GM18507 (cell line): ENCODE results near the gene BSN.
A peak's percentile ranks its signal among the peaks of the same experiment; 100 is the strongest.

Experiments
- DNase-seq: peaks from one replicate; pipeline ENCODE4 v3.0.0; 2011; ENCODE audit warnings: low read depth; ENCODE audit not compliant: insufficient read length; ENCODE audit errors: extremely low spot score
- FAIRE-seq: peaks from 2 replicates; lab custom pipeline; 2011; peaks lifted over from hg19 to GRCh38; lab: Jason Lieb, UNC

Gene BSN

DNA sequence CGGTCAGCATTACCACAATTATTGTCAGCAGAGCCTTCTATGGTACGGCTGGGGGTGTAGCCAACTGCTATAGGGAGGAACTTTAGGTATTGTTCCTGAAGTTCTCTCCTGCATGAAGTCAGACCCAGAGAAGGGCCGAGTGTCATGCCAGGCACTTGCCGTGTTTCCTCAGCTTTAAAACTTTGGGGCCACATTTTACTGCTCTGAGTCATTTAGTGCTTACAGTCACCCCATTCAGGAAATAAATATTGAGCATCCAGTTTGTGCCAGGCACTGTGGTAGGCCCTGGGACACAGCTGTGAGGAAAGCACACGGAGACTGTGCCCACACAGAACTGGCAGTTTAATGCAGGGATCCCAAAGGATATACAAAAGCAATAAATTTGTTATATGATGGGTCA, 65.4 kb downstream of the BSN start:
- DNase-seq (no peak), FAIRE-seq (no peak)

GRCh38 chr3:49620728-49621127, 66.5 kb downstream of the BSN start:
- FAIRE-seq (no peak), DNase-seq (no peak)

DNA sequence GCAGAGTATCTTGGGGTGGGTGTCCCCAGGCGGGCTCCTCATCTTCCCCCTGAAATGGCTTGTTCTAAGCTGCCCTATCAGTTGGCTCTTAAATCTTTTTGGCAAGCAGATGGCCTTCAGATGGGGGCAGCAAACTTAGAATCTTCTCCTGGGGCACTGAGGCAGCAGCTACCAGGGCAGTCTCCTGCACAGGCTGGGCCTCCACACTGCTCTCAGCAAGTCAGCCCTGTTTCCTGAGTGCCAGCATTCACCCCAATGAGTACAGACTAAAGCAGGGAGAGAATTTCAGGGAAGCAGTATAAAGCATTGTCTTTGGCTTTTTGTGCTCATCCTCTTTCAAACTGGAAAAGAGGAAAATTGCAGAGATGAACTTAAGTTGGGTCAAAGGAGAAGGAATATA, 68.8 kb downstream of the BSN start:
- no peak for FAIRE-seq

DNA sequence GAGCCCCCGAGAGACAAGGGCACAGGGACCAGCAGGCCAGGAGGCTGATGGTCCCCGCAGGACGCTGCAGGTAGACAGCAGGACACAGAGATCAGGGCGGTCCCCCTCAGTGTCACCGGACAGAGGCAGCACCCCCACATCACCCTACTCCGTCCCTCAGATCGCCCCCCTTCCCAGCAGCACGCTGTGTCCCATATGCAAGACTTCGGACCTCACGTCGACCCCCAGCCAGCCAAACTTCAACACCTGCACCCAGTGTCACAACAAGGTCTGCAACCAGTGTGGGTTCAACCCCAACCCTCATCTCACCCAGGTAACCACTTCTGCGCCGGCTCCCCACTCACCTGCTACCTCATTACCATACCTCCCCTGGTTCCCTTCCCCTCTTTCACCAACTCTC, 70.8 kb downstream of the BSN start:
- no peak for FAIRE-seq
- no peak for DNase-seq

More for the DNA sequence above, 68.8 kb downstream of the BSN start:
- DNase-seq = no peak

DNA sequence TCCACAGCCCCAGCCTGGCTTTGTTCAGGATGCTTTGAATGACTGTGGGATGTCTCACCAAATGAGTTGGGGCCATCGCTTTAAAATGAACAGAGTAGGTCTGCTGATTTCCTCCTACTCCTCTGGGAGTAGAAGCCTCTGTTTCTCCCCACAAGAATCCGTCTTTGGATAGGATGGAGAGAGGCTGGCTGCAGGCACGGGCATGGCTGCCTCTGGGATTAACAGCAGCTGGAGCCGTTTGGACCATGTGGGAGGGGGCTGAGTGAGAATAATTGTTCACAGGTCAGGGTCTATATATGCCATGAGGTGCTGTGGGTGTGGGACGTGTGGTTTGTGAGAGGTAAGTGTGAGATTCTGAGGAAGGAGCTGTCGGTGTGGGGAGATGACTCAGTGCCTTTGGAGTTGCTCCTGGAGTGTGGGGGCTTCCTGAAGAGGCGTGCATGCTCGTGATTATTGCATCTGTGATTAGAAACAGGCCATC, 71.9 kb downstream of the BSN start:
- DNase-seq (no peak), FAIRE-seq (no peak)

DNA sequence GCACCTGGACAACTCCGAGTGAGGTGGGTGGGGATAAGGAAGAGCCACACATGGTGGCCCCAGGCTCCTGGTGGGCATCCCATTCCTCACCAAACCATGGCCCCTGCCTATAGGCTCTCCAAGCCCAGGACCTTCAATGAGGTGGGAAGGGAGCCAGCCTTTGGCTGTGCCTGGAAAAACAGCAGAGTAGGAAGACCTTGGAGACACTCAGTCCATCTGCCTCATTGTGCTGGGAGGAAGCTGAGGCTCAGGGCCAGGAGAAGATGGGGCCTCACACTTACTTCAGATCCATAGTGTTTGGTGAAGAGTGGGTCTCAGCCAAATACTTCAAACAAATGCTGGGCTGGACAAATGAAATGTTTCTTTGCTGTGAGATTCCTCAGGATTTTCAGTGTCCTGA, 72.5 kb downstream of the BSN start:
- FAIRE-seq (no peak), DNase-seq (no peak)

DNA sequence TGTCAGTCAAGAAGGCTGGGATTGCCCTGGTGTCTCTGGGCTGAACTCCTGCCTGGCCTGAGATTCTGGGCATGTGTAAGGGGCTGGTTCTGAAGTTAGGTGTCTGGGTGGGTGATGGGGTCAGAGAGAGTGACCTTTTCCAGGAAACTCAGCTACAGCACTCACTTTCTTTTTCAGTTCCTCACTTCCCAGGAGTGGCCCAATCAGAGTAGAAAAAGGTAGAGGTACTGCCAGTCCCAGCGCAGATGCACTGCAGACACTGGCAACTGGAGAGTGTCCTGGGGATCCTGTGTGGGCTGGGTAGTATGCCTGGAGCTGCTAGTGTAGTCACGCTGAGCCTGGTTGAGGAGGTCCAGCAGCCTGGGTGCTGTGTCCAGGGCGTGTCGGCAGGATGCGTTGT, 73.4 kb downstream of the BSN start:
- FAIRE-seq = no peak
- DNase-seq = no peak

DNA sequence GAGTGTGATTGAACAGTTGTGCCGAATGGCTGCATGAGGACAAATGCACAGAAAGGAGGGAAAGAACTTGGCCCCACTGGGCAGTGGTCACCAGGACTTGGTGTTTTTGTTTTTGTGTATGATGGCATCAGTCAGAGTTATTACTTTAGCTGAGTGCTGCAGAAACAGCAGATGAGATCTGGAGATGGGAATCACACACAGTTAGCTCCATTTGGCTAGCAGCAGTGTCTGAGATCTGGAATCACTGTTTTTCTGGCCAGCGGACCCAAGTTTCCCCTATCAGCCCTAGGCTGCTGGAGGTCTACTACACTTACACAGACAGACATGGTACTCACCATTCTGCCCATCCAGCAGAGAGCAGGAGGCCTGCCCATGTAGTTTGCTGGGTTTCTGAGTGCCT, 74.0 kb downstream of the BSN start:
- FAIRE-seq (no peak), DNase-seq (no peak)

DNA sequence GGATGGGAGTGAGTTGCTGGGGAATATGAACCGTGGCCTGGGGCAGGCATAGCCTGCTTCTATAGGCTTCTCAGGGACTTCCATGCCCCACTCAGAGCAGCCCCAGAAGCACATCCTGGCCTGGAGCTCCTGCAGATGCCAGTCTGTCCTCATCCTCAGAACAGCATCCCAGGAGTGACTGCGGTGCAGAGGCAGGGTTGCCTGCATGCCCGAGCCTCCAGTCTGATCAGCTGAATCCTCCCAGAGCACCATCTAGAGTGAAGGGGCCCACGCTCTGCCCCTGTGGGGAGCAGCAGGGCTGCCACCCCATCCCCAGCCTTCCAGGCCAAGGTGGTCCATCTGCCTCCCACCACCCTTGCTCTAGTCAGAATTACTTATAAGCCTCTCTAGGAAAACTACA, 75.2 kb downstream of the BSN start:
- FAIRE-seq (no peak), DNase-seq (no peak)

GRCh38 chr3:49629866-49630265, 75.6 kb downstream of the BSN start:
- no peak for DNase-seq
- FAIRE-seq = no peak

DNA sequence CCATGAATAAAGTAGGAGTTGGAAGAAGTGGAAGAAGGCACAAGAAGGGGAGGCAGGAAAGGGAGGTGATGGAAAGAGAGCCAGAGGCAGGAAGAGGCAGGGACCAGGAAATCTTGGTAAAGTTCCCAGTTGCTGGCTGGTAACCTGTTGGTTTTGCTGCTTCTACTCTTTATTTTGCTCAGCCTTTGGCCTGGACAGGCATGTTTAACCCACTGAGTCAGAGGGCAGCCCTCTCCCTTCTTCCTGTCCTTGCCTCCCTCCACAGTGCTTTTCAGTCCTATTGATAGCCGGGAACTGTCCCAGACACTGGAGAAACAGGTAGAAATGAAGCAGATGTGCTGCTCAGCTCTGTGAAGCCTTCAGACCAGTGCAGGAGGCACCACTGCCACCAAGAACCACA, 76.5 kb downstream of the BSN start:
- FAIRE-seq (no peak), DNase-seq (no peak)

GRCh38 chr3:49634736-49635135, 80.5 kb downstream of the BSN start:
- DNase-seq (no peak), FAIRE-seq (no peak)

- DNase-seq = no peak
- no peak for FAIRE-seq
Observed at GRCh38 chr3:49636883-49637609, 82.8 kb downstream of the BSN start.

DNA sequence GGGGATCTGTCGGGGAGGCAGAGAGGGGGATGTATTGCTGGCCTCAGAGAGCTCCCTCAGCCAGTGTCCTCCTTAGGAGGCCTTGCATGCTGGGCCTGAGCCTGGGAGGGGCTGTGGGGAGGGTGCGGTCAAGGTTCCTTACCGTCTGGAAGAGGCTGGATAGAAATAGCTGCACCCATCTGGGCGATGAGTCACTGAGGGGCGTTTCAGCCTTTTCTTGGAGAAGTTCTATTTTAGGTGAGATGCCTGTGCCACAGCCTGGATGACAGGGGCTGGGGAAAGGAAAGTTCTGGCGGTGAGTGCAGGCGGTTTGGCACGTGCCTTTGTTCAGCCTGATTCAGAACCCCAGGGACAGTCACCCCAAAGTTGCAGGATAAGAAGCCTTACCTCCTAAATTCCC, 84.2 kb downstream of the BSN start:
- FAIRE-seq = no peak
- no peak for DNase-seq

DNA sequence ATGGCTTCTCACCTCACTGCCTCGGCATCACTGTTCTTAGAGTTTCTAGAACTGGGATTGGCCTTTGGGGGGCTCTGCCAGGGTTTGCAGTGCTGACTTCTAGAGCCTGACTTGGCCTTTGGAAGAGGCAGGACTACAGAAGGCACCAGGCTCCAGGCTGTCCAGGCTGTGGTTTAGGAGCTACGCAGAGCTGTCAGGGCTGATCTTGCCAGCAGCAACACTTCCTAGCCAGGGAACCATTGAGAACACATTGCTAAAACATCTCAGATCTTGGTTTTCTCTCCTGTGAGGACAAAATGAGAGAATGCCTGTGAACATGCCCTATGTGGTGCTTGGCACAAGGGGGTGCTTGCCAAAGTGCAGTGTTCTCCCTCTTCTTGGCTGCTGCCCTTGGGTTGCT, 85.3 kb downstream of the BSN start:
- DNase-seq (no peak), FAIRE-seq (no peak)

DNA sequence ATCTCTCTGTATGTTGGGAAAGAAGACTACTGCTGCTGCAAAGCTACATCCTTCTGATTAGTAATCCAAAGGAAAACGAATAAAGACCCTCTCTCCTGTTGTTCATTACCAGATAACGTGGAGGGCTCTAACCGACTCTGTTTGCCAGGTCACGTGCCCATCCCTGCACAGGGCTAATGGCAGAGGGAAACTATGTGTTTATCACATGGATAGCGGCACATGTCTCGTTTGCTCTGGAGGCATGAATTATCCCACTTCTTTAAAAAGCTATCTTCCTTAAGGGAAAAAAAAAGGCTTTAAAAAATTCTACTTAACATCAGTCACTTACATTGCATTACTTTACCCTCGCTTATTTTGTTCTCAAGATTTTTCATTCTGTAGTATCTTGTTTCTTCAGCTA, 87.0 kb downstream of the BSN start:
- FAIRE-seq (no peak), DNase-seq (no peak)

- FAIRE-seq (no peak), DNase-seq (no peak)
Observed at GRCh38 chr3:49641921-49642707, 87.8 kb downstream of the BSN start.

DNA sequence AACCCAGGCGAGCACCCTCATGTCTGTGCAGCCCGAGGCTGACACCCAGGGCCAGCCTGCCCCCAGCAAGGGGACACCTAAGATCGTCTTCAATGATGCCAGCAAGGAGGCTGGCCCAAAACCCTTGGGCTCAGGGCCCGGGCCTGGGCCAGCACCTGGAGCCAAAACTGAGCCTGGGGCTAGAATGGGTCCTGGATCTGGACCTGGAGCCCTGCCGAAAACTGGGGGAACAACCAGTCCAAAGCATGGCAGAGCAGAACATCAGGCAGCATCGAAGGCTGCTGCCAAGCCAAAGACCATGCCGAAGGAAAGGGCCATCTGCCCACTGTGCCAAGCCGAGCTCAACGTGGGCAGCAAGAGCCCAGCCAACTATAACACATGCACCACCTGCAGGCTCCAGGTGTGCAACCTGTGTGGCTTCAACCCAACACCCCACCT, 88.5 kb downstream of the BSN start:
- FAIRE-seq = no peak
- no peak for DNase-seq

GRCh38 chr3:49644684-49645083, 90.4 kb downstream of the BSN start:
- FAIRE-seq (no peak), DNase-seq (no peak)

DNA sequence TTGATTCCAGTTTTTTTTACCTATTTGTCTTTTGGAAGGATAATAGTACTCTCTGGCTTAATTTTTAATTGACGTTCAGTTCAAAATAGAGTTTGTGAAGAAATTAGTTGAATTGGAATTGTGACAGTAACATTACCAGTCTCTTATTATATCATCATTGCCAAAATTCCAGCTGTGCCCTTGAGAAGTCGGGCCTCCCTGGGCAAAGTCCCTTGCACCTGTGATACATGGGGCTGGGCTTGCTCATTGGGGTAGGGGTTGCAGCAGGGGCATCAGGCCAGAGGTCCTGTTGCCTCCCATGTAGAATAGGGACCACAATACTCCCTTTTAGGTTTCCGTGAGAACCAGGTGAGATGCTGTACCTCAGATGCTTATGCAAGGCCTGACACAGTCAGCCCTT, 92.0 kb downstream of the BSN start:
- DNase-seq (no peak), FAIRE-seq (no peak)

DNA sequence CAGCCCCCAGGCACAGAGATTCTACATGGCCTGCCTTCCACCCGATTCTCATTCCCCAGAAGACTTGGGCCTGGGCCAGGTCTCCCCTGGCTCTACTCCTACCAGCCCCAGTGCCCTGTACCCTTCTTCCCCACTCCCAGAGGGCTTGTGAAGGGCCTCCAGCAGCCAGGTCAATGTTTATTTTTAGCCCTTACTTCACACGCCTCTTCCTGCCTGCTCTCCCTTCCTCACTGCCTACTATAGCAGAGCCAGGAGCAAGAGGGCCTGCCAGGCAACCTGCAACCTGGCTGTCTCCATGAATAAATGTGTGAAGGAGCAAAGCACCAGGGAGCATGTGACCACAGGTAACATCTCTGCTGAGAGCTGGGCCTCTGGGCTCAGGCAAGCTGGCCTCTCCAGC, 93.5 kb downstream of the BSN start:
- DNase-seq = no peak
- peak; percentile 39 for FAIRE-seq
